DOHH2 (cell line): ENCODE data around the gene ZNF2.

Experiments
- H3F3A ChIP-seq: fragments of 200-600 bp; sonication (generic), shearing (Covaris generic); 2 replicates; pipeline ENCODE4 v1.6.0; 2016; ENCODE audit warnings: antibody characterized with exemption, mild to moderate bottlenecking; ENCODE audit not compliant: control insufficient read depth, insufficient read depth
- H3K27ac ChIP-seq: fragments of 200-600 bp; sonication (generic); 2 replicates; pipeline ENCODE4 v1.5.1; 2014; ENCODE audit warnings: low read depth, mild to moderate bottlenecking, low read length, moderate library complexity
- H3K27me3 ChIP-seq: fragments of 200-600 bp; sonication (generic); 2 replicates; pipeline ENCODE4 v1.6.1; 2014; ENCODE audit warnings: mild to moderate bottlenecking, low read length, mixed read lengths; ENCODE audit not compliant: control insufficient read depth
- H3K36me3 ChIP-seq: fragments of 200-600 bp; sonication (generic); 2 replicates; pipeline ENCODE4 v1.6.1; 2014; ENCODE audit warnings: mild to moderate bottlenecking, low read length, moderate library complexity, mixed read lengths; ENCODE audit not compliant: control insufficient read depth
- H3K4me1 ChIP-seq: fragments of 200-600 bp; sonication (generic); 2 replicates; pipeline ENCODE4 v1.6.1; 2014; ENCODE audit warnings: mild to moderate bottlenecking, low read length, mixed read lengths; ENCODE audit not compliant: control insufficient read depth
- H3K4me2 ChIP-seq: fragments of 200-600 bp; sonication (generic); 2 replicates; pipeline ENCODE4 v1.6.0; 2014; ENCODE audit warnings: mild to moderate bottlenecking, low read length, moderate library complexity
- H3K4me3 ChIP-seq: fragments of 200-600 bp; sonication (generic); 2 replicates; pipeline ENCODE4 v1.5.1; 2014; ENCODE audit warnings: mild to moderate bottlenecking, low read length, mixed read lengths
- H3K79me2 ChIP-seq: fragments of 200-600 bp; sonication (generic); 2 replicates; pipeline ENCODE4 v1.6.1; 2014; ENCODE audit warnings: mild to moderate bottlenecking, low read length, mixed read lengths; ENCODE audit not compliant: control insufficient read depth
- H3K9me2 ChIP-seq: fragments of 200-600 bp; sonication (generic); replicated peaks from 2 replicates; pipeline ENCODE4 v1.6.1; 2014; ENCODE audit warnings: mild to moderate bottlenecking, low read length, mixed read lengths; ENCODE audit not compliant: control insufficient read depth
- H3K9me3 ChIP-seq: fragments of 200-600 bp; sonication (generic); 2 replicates; pipeline ENCODE4 v1.6.1; 2014; ENCODE audit warnings: antibody characterized with exemption, low read length, mixed read lengths; ENCODE audit not compliant: control insufficient read depth, insufficient read depth
- H4K20me1 ChIP-seq: fragments of 200-600 bp; sonication (generic); 2 replicates; pipeline ENCODE4 v1.6.0; 2014; ENCODE audit warnings: low read depth, mild to moderate bottlenecking, antibody characterized with exemption, low read length, moderate library complexity; ENCODE audit not compliant: control insufficient read depth, insufficient read depth
- EZH2phosphoT487 ChIP-seq: fragments of 200-600 bp; sonication (generic); IDR thresholded peaks from 2 replicates; pipeline ENCODE4 v1.6.1; 2017; ENCODE audit warnings: borderline replicate concordance, mild to moderate bottlenecking, antibody characterized with exemption, low read length, moderate library complexity, mixed read lengths
- TF ChIP-seq, protein P1 (sequence below): fragments of 200-600 bp; sonication (generic); IDR thresholded peaks from one replicate; pipeline ENCODE4 v1.5.1; 2014; ENCODE audit warnings: antibody characterized with exemption, mild to moderate bottlenecking, low read depth, low read length; ENCODE audit not compliant: poor library complexity, severe bottlenecking

ZNF2 gene

DNA sequence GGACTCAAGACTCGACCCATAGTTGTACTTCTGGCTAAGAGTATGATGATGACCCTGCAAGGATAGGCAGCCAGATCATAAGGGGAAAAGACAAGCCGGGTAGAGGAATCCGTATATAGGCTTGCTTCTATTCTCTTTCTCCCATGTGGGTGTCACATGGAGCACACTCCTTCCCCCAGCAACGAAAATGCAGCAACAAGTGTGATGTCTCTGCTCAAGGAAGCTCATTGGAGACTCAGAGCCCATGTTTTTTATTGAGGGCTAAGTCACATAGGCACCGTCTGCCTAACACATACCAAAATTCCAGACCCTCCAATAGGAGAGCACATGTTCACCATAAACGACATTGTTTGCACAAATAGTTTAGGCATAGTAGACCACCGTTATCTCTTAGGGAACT, 6.3 kb downstream of the ZNF2 start:
- no peaks in the 10 kb centered on the region for H3K36me3 ChIP-seq
- H3K27ac ChIP-seq: no peak overlapping the region
- no peaks in the 10 kb centered on the region for H3F3A ChIP-seq
- H3K4me3 ChIP-seq: no peak overlapping the region
- H3K4me2 ChIP-seq: no peak overlapping the region
- H3K9me2 ChIP-seq: no peaks in the 10 kb centered on the region
- H3K9me3 ChIP-seq: no peaks in the 10 kb centered on the region
- TF ChIP-seq, protein P1, sequence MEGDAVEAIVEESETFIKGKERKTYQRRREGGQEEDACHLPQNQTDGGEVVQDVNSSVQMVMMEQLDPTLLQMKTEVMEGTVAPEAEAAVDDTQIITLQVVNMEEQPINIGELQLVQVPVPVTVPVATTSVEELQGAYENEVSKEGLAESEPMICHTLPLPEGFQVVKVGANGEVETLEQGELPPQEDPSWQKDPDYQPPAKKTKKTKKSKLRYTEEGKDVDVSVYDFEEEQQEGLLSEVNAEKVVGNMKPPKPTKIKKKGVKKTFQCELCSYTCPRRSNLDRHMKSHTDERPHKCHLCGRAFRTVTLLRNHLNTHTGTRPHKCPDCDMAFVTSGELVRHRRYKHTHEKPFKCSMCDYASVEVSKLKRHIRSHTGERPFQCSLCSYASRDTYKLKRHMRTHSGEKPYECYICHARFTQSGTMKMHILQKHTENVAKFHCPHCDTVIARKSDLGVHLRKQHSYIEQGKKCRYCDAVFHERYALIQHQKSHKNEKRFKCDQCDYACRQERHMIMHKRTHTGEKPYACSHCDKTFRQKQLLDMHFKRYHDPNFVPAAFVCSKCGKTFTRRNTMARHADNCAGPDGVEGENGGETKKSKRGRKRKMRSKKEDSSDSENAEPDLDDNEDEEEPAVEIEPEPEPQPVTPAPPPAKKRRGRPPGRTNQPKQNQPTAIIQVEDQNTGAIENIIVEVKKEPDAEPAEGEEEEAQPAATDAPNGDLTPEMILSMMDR: no peak
- no peak for TF ChIP-seq EZH2phosphoT487
- no peaks in the 10 kb centered on the region for H3K27me3 ChIP-seq
- no peaks in the 10 kb centered on the region for H4K20me1 ChIP-seq
- H3K4me1 ChIP-seq: peaks cover under 1% of the 10 kb centered on the region
- peaks cover 5% of the 10 kb centered on the region for H3K79me2 ChIP-seq

DNA sequence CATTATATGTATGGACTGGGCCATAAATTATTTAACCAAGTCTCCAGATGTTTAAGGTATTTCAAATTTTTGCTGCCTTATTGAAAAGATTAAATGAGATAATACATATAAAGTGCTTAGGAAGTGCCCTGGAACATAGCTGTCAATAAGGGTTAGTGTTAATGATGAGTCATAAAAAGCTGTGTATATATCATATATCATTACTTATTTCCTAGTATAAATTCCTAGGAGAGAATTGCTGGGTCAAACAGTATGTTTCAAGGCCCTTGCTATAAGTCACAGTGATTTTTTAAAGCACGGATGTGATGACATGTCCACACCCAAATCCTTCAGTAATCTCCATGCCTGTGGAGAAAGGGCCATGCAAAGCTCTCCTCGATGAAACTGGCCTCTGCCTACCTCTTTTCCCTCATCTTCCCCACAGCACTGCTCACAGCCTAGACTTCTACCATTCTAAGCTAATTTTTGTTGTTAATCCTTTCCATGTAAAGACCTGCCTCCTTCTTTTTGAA, 8.5 kb downstream of the ZNF2 start:
- H3K27ac ChIP-seq: no peak overlapping the region
- no peaks in the 10 kb centered on the region for H3K4me1 ChIP-seq
- H3K79me2 ChIP-seq: no peaks in the 10 kb centered on the region
- no peak for TF ChIP-seq EZH2phosphoT487
- TF ChIP-seq, protein P1: no peak
- H3K27me3 ChIP-seq: no peaks in the 10 kb centered on the region
- H3K4me3 ChIP-seq: no peak overlapping the region
- no peak overlapping the region for H3K4me2 ChIP-seq
- H3K36me3 ChIP-seq: no peaks in the 10 kb centered on the region
- H4K20me1 ChIP-seq: no peaks in the 10 kb centered on the region
- H3K9me3 ChIP-seq: no peaks in the 10 kb centered on the region
- no peaks in the 10 kb centered on the region for H3K9me2 ChIP-seq
- no peaks in the 10 kb centered on the region for H3F3A ChIP-seq

DNA sequence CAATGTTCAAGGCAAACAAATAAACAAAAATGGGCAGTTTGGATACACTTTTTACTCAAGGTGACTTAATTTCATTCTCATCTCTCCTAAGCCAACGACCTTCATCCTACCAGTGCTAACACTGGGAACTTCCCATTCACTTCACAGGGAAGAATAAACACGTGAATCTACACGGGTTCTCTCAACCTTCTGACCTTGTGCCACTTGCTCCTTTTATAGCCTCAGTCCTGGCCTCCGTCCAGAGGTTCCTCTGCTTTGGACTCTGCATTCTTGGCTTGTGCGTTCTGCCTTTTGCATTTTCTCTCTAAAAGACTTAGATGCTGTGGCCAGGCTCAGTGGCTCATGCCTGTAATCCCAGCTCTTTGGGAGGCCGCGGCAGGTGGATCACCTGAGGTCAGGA, 13.8 kb downstream of the ZNF2 start:
- Histone ChIP-seq H3F3A (no peaks in the 10 kb centered on the region), H3K4me3 (no peak overlapping the region), H3K9me2 (no peaks in the 10 kb centered on the region), H4K20me1 (no peaks in the 10 kb centered on the region), H3K36me3 (peaks cover 16% of the 10 kb centered on the region), H3K27ac (no peak overlapping the region), H3K27me3 (no peaks in the 10 kb centered on the region), H3K4me2 (no peak overlapping the region), H3K79me2 (no peaks in the 10 kb centered on the region), H3K9me3 (no peaks in the 10 kb centered on the region), H3K4me1 (no peaks in the 10 kb centered on the region)
- TF ChIP-seq EZH2phosphoT487: no peak
- TF ChIP-seq, protein P1: no peak

DNA sequence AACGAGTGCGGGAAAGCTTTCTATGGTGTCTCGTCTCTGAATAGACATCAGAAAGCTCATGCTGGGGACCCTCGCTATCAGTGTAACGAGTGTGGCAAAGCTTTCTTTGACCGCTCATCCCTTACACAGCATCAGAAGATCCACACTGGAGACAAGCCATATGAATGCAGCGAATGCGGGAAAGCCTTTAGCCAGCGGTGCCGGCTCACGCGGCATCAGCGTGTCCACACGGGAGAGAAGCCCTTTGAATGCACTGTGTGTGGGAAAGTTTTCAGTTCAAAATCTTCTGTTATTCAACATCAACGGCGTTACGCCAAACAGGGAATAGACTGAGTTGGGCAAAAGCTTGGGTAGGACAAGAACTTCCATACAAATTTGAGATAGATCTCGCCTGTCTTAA, 16.2 kb downstream of the ZNF2 start:
- Histone ChIP-seq H3K79me2 (no peaks in the 10 kb centered on the region), H3K4me1 (no peaks in the 10 kb centered on the region), H3K36me3 (peaks cover 16% of the 10 kb centered on the region), H3K27me3 (no peaks in the 10 kb centered on the region), H3K9me2 (no peaks in the 10 kb centered on the region), H3K27ac (no peak overlapping the region), H3K4me3 (no peak overlapping the region), H3F3A (no peaks in the 10 kb centered on the region), H3K4me2 (no peak overlapping the region), H3K9me3 (no peaks in the 10 kb centered on the region), H4K20me1 (no peaks in the 10 kb centered on the region)
- TF ChIP-seq EZH2phosphoT487: no peak
- TF ChIP-seq, protein P1: no peak
